ENCODE measurements around the gene MUC5B.

DNA sequence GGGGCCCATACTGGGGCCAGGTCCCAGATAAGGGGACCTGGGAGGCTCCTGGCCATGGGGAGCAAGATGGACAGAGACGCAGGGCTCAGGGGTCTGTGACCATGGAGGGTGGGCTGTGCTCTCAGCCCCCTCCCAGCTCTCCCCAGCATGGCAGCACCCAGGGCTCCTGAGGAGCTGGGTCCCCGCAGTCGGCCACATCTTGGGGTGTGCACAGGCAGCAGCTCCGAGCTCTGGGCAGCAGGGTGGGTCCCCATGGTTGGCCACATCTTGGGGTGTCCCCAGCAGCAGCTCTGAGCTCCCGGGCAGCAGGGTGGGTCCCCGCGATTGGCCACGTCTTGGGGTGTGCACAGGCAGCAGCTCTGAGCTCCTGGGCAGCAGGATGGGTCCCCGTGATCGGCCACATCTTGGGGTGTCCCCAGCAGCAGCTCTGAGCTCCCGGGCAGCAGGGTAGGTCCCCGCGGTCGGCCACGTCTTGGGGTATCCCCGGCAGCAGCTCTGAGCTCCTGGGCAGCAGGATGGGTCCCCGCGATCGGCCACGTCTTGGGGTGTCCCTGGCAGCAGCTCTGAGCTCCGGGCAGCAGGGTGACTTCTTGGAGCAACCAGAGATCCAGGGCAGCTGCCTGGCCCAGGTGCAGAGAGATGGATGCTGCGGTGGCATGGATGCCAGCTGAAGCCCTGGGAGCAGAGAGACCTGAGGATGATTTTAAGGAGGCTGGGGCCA, 18.3 kb upstream of the MUC5B start:
- TF ChIP-seq CTCF (conservative IDR thresholded peaks at IDR 0.05 in 1 of 2, IDR thresholded peaks at IDR 0.05 in 1 of 2; ENCODE audit: low read depth in 1 of 2, low read length in 2 of 2) (no peak), EZH2 (IDR thresholded peaks at IDR 0.05; ENCODE audit: low read length, missing control alignments) (no peak)
